CD4-positive, alpha-beta T cell (primary cell): ENCODE data around the gene KCND3. TPM values are rescaled to one million over a fixed set of nuclear protein-coding genes. Genes with fewer than 3 reads are reported as not detected.

Source experiments
- ATAC-seq: fragments of 200-7000 bp; cut with Tn5 transposase; one replicate; pipeline ENCODE4 v1.10.0; 2022; ENCODE audit warnings: mild to moderate bottlenecking; ENCODE audit not compliant: poor library complexity
- CTCF ChIA-PET: fragments of 350-600 bp; sonication (Branson Sonifier 250); formaldehyde crosslinking; loops from one replicate; lab custom pipeline; 2021; ENCODE audit warnings: antibody characterized with exemption, inconsistent platforms; lab: Charles Lee
- POLR2A ChIA-PET: fragments of 350-600 bp; sonication (Branson Sonifier 250); formaldehyde crosslinking; loops from one replicate; lab custom pipeline; 2021; ENCODE audit warnings: antibody characterized with exemption, inconsistent platforms; lab: Charles Lee
- DNase-seq, 14 experiments: peaks; one replicate each; pipeline ENCODE4 v3.0.0-alpha.2; 2013 to 2020; ENCODE audit warnings: mixed read lengths in 2 of 14
- H3K27ac ChIP-seq, 2 donors: one replicate each; pipeline versions ENCODE4 v1.5.1 to v1.7.0; 2013; ENCODE audit warnings: low read length in 2 of 2, low read depth in 1 of 2, mild to moderate bottlenecking in 1 of 2
- H3K27me3 ChIP-seq, 2 experiments: 1 replicate in 1 of 2; 2 replicates in 1 of 2; pipeline versions ENCODE4 v1.6.1 to v1.7.0; 2013; ENCODE audit warnings: low read length in 2 of 2, control low read depth in 1 of 2, mild to moderate bottlenecking in 1 of 2, moderate library complexity in 1 of 2; ENCODE audit not compliant: insufficient read depth in 2 of 2, control insufficient read depth in 1 of 2
- H3K36me3 ChIP-seq: one replicate; pipeline ENCODE4 v1.6.1; 2013; ENCODE audit warnings: low read length, control low read depth; ENCODE audit not compliant: insufficient read depth
- H3K4me1 ChIP-seq: one replicate; pipeline ENCODE4 v1.6.1; 2013; ENCODE audit warnings: low read length, control low read depth; ENCODE audit not compliant: insufficient read depth
- H3K4me3 ChIP-seq: one replicate; pipeline ENCODE4 v1.5.1; 2013; ENCODE audit warnings: mild to moderate bottlenecking, low read length, moderate library complexity
- H3K9me3 ChIP-seq, 2 experiments: 1 replicate in 1 of 2; 2 replicates in 1 of 2; pipeline versions ENCODE4 v1.6.1 to v1.7.0; 2013; ENCODE audit warnings: low read length in 2 of 2, mild to moderate bottlenecking in 2 of 2, control low read depth in 1 of 2, moderate library complexity in 1 of 2; ENCODE audit not compliant: control insufficient read depth in 1 of 2, insufficient read depth in 1 of 2
- H3K27ac Mint-ChIP-seq: one replicate; pipeline ENCODE4 v1.8.0; 2020; ENCODE audit warnings: mixed read lengths
- H3K27me3 Mint-ChIP-seq: one replicate; pipeline ENCODE4 v1.8.0; 2021; ENCODE audit warnings: mixed read lengths
- H3K36me3 Mint-ChIP-seq: one replicate; pipeline ENCODE4 v1.8.0; 2021; ENCODE audit warnings: low read depth, mixed read lengths
- H3K4me1 Mint-ChIP-seq: one replicate; pipeline ENCODE4 v1.8.0; 2021; ENCODE audit warnings: low read depth, mixed read lengths
- H3K4me3 Mint-ChIP-seq: one replicate; pipeline ENCODE4 v1.8.0; 2020; ENCODE audit warnings: mild to moderate bottlenecking, mixed read lengths
- H3K9me3 Mint-ChIP-seq: one replicate; pipeline ENCODE4 v1.8.0; 2020; ENCODE audit warnings: mixed read lengths
- CTCF ChIP-seq: fragments of 200-600 bp; IDR thresholded peaks from one replicate; pipeline ENCODE4 v1.8.0; 2022; ENCODE audit warnings: antibody characterized with exemption, mild to moderate bottlenecking
- intact Hi-C, 2 experiments: fragments of 100-400 bp; cut with DNase I in 1 of 2; cut with micrococcal nuclease in 1 of 2; formaldehyde crosslinking; loops; one replicate each; pipeline versions ENCODE4 v1.15.1 to v1.9.0; 2023 to 2025; cut with DNase I, micrococcal nuclease
- total RNA-seq, 174 experiments: library from RNA in 2 of 174; stranded (reverse) in 2 of 174; gene quantifications; one replicate each; pipeline ENCODE4 v1.2.3 and lab custom pipeline; 2021 to 2026

The KCND3 gene
- total RNA-seq, 2 experiments from 2014 or later: 0.05 TPM; not detected in 1

GRCh38 chr1:111943066-111943465 is 46.4 kb downstream of the KCND3 start:
- peaks cover 3 to 13% of the 10 kb centered on the region in 2 experiments for H3K27me3 ChIP-seq
- H3K36me3 ChIP-seq: no peaks in the 10 kb centered on the region
- Mint-ChIP-seq H3K4me3 (no peak overlapping the region), H3K27me3 (peaks cover 11% of the 10 kb centered on the region), H3K36me3 (no peaks in the 10 kb centered on the region), H3K9me3 (no peaks in the 10 kb centered on the region), H3K4me1 (no peaks in the 10 kb centered on the region), H3K27ac (no peak overlapping the region)
- ATAC-seq: no peak
- H3K4me3 ChIP-seq: no peak overlapping the region
- no peak for DNase-seq
- no peaks in the 10 kb centered on the region for H3K4me1 ChIP-seq
- CTCF ChIA-PET: no interaction called here
- no peak for TF ChIP-seq CTCF
- POLR2A ChIA-PET: no interaction called here
- no peak overlapping the region for H3K27ac ChIP-seq
- H3K9me3 ChIP-seq: no peaks in the 10 kb centered on the region
- intact Hi-C loops: no loop called here

DNA sequence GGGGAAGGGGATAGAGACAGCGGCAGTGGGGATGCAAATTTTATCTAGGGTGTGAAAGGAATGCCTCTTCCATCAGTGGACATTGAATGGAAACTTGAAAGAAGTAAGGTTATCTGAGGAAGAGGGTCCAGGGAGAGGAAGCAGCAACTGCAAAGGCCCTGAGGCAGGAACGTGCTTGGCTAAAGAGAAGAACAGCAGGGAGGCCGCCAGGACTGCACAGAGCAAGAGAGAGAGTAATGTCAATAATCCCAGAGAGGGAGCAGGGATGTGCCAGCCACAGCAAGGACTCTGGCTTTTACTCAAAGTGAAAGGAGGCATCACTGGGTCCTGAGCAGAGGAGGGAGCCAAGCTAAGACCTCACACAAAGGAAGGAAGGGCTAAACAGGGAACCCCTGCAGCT is 50.9 kb downstream of the KCND3 start:
- no peak overlapping the region for H3K4me3 ChIP-seq
- no peaks in the 10 kb centered on the region for H3K4me1 Mint-ChIP-seq

DNA sequence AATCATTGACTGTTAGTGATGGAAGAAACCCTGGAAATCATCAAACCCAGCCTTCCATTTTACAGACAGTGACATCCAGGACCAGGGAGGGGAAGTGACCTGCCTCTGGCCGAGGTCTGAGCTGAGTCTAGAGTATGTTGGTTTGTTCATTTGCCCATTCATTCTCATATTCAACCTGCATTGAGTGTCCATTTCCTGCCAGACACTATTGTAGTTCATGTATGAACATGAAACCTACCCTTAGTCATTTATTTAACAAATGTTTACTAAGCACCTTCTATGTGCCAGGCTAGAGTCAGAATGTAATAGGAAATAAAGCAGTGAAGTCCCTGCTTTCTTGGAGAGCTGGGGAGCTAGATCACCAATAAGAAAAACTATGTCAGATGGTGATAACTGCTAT is 51.3 kb downstream of the KCND3 start:
- no peak overlapping the region for H3K4me3 Mint-ChIP-seq
- Histone ChIP-seq H3K9me3 (no peaks in the 10 kb centered on the region), H3K27ac (no peak overlapping the region), H3K36me3 (no peaks in the 10 kb centered on the region), H3K4me3 (no peak overlapping the region), H3K4me1 (no peaks in the 10 kb centered on the region), H3K27me3 (peaks cover 3 to 13% of the 10 kb centered on the region in 2 experiments)
- no peaks in the 10 kb centered on the region for H3K4me1 Mint-ChIP-seq
- no peaks in the 10 kb centered on the region for H3K9me3 Mint-ChIP-seq
- intact Hi-C loops: no loop called here
- ChIA-PET CTCF (interaction anchor here (0.6 kb wide), 1 partner anchor 873 kb away, joined by 4 read pairs; no protein-coding TSS in a partner anchor), POLR2A (no interaction called here)
- no peak overlapping the region for H3K27ac Mint-ChIP-seq
- peaks cover 14% of the 10 kb centered on the region for H3K27me3 Mint-ChIP-seq
- TF ChIP-seq CTCF: no peak
- ATAC-seq (no peak), DNase-seq (no peak)
- H3K36me3 Mint-ChIP-seq: no peaks in the 10 kb centered on the region

More for the DNA sequence above, 50.9 kb downstream of the KCND3 start:
- ChIA-PET CTCF (no interaction called here), POLR2A (no interaction called here)
- DNase-seq (no peak), ATAC-seq (no peak)
- Histone ChIP-seq H3K27ac (no peak overlapping the region), H3K27me3 (peaks cover 3 to 13% of the 10 kb centered on the region in 2 experiments), H3K9me3 (no peaks in the 10 kb centered on the region), H3K36me3 (no peaks in the 10 kb centered on the region), H3K4me1 (no peaks in the 10 kb centered on the region)
- no peak overlapping the region for H3K27ac Mint-ChIP-seq
- no peaks in the 10 kb centered on the region for H3K36me3 Mint-ChIP-seq
- H3K9me3 Mint-ChIP-seq: no peaks in the 10 kb centered on the region
- peaks cover 16% of the 10 kb centered on the region for H3K27me3 Mint-ChIP-seq
- no peak for TF ChIP-seq CTCF
- no peak overlapping the region for H3K4me3 Mint-ChIP-seq
- intact Hi-C loops: no loop called here
